Left lobe of liver (tissue), 2 donors: Measurements from ENCODE around the gene PPP1R1C. TPM values are rescaled to one million over a fixed set of nuclear protein-coding genes. Genes with fewer than 3 reads are reported as not detected.
"Not testable (repeated sequence)": the region's sequence is repeated elsewhere in the genome, so short reads cannot be mapped to it uniquely, and the experiment has no call there.

Source experiments
- ATAC-seq: fragments of 200-7000 bp; cut with Tn5 transposase; one replicate; pipeline ENCODE4 v1.9.1; 2020; ENCODE audit warnings: mild to moderate bottlenecking, moderate library complexity
- DNase-seq: peaks from one replicate; pipeline ENCODE4 v3.0.0-alpha.2; 2020; ENCODE audit warnings: low spot score
- total RNA-seq: library from RNA; stranded (reverse); gene quantifications from one replicate; pipeline ENCODE4 v1.2.1, GENCODE V29; 2021
- donor health status: DM: no; HTN: no; CAD: no; lungs with moderate emphysema.
- donor health status: DM: no; HTN: yes; CAD: no.

The PPP1R1C gene
- total RNA-seq, result 7.2 TPM

GRCh38 chr2:181985632-181986205 lies at the start of gene PPP1R1C:
Gene PPP1R1C (plus strand): TSS chr2:181985853. CDS start chr2:181986111, 258 bp downstream.
- DNase-seq, result no peak
- no peak for ATAC-seq

GRCh38 chr2:181937473-181937872 lies 48.2 kb upstream of the PPP1R1C start:
- no peak for DNase-seq
- ATAC-seq, result peak; percentile 36

- no peak for DNase-seq
- peak; percentile 54 for ATAC-seq
These were observed 42.1 kb upstream of the PPP1R1C start for GRCh38 chr2:181943411-181944124.

- ATAC-seq (peak; percentile 90), DNase-seq (no peak)
These were observed 41.3 kb upstream of the PPP1R1C start for GRCh38 chr2:181944164-181944913.

- ATAC-seq (no peak), DNase-seq (no peak)
These were observed 40.8 kb upstream of the PPP1R1C start for GRCh38 chr2:181944914-181945291.

- no peak for ATAC-seq
- no peak for DNase-seq
These were observed 39.1 kb upstream of the PPP1R1C start for GRCh38 chr2:181946444-181947127.

GRCh38 chr2:181947273-181947672 lies 38.4 kb upstream of the PPP1R1C start:
- ATAC-seq (no peak), DNase-seq (no peak)

GRCh38 chr2:181948227-181948626 lies 37.4 kb upstream of the PPP1R1C start:
- no peak for ATAC-seq
- no peak for DNase-seq

- ATAC-seq (no peak), DNase-seq (no peak)
These were observed 36.6 kb upstream of the PPP1R1C start for GRCh38 chr2:181949047-181949446.

GRCh38 chr2:181952404-181953226 lies 33.0 kb upstream of the PPP1R1C start:
- DNase-seq, result no peak
- ATAC-seq, result no peak

GRCh38 chr2:181953881-181954537 lies 31.6 kb upstream of the PPP1R1C start:
- ATAC-seq (peak; percentile 99), DNase-seq (peak; percentile 71)

- DNase-seq (no peak), ATAC-seq (peak; percentile 50)
These were observed 31.1 kb upstream of the PPP1R1C start for GRCh38 chr2:181954538-181954883.

- no peak for DNase-seq
- ATAC-seq, result no peak
These were observed 30.6 kb upstream of the PPP1R1C start for GRCh38 chr2:181955010-181955409.

GRCh38 chr2:181955866-181956265 lies 29.8 kb upstream of the PPP1R1C start:
- not testable (repeated sequence) for DNase-seq, ATAC-seq

GRCh38 chr2:181957668-181958067 lies 28.0 kb upstream of the PPP1R1C start:
- no peak for ATAC-seq
- DNase-seq, result no peak

GRCh38 chr2:181958726-181959125 lies 26.9 kb upstream of the PPP1R1C start:
- DNase-seq (no peak), ATAC-seq (no peak)

GRCh38 chr2:181959508-181959907 lies 26.1 kb upstream of the PPP1R1C start:
- no peak for DNase-seq

GRCh38 chr2:181961167-181961566 lies 24.5 kb upstream of the PPP1R1C start:
- not testable (repeated sequence) for ATAC-seq, DNase-seq

More at GRCh38 chr2:181959508-181959907, 26.1 kb upstream of the PPP1R1C start:
- ATAC-seq, result no peak

- no peak for ATAC-seq
- no peak for DNase-seq
These were observed 23.5 kb upstream of the PPP1R1C start for GRCh38 chr2:181962142-181962541.
